Ovary (tissue), 1 donor: Measurements from ENCODE around the gene DCTN3.

Experiments used
- EP300 ChIP-seq: sonication (generic); formaldehyde crosslinking; IDR thresholded peaks from one replicate; pipeline ENCODE4 v1.6.1; 2017; ENCODE audit warnings: antibody characterized with exemption
- POLR2A ChIP-seq: fragments of 450-650 bp; IDR thresholded peaks from one replicate; pipeline ENCODE4 v1.6.1; 2017; ENCODE audit warnings: antibody characterized with exemption, mild to moderate bottlenecking, moderate library complexity

- TF ChIP-seq EP300 (no peak), POLR2A (no peak)
Measured at GRCh38 chr9:34652602-34653000, 32.3 kb upstream of the DCTN3 start.
